GM19463 (cell line): Measurements from ENCODE around the gene FAM174C.
"Not testable (repeated sequence)": the region's sequence is repeated elsewhere in the genome, so short reads cannot be mapped to it uniquely, and the experiment has no call there.

ENCODE experiments used
- ATAC-seq: cut with Tn5 transposase; IDR thresholded peaks from one replicate; pipeline ENCODE4 v1.9.1; 2021; ENCODE audit warnings: mild to moderate bottlenecking, moderate library complexity; ENCODE audit not compliant: unreplicated experiment

The FAM174C gene

GRCh38 chr19:1237027-1237659, 38.2 kb upstream of the FAM174C start:
- no peak for ATAC-seq

GRCh38 chr19:1237754-1238368, 37.5 kb upstream of the FAM174C start, which contains the start of gene CBARP:
TSS of gene CBARP (minus strand) at chr19:1238005. CDS start at chr19:1236100, 1,905 bp downstream.
- no peak for ATAC-seq

GRCh38 chr19:1238369-1239303, 36.7 kb upstream of the FAM174C start:
- no peak for ATAC-seq

GRCh38 chr19:1239420-1239795, 35.9 kb upstream of the FAM174C start:
- no peak for ATAC-seq

GRCh38 chr19:1239796-1240737, 35.3 kb upstream of the FAM174C start:
- peak; percentile 36 for ATAC-seq

GRCh38 chr19:1240925-1241324, 34.4 kb upstream of the FAM174C start:
- no peak for ATAC-seq

GRCh38 chr19:1241417-1242095, 33.8 kb upstream of the FAM174C start, which contains the start of gene ATP5F1D:
TSS of gene ATP5F1D (plus strand) at chr19:1241751. CDS start at chr19:1241851, 100 bp downstream.
- peak; percentile 53 for ATAC-seq

GRCh38 chr19:1243768-1244692, 31.3 kb upstream of the FAM174C start:
- ATAC-seq = no peak

GRCh38 chr19:1244693-1245451, 30.5 kb upstream of the FAM174C start:
- no peak for ATAC-seq

- no peak for ATAC-seq
Measured at GRCh38 chr19:1245494-1246264, 29.7 kb upstream of the FAM174C start.

- not testable (repeated sequence) for ATAC-seq
Measured at GRCh38 chr19:1246265-1247087, 28.9 kb upstream of the FAM174C start.

- ATAC-seq = no peak
Measured at GRCh38 chr19:1247748-1248138, 27.6 kb upstream of the FAM174C start.

- peak; percentile 20 for ATAC-seq
Measured at GRCh38 chr19:1248139-1248785, 27.1 kb upstream of the FAM174C start, which contains the start of gene MIDN. TSS of gene MIDN (plus strand) at chr19:1248583. CDS start at chr19:1250297, 1,714 bp downstream.

GRCh38 chr19:1248786-1249297, 26.5 kb upstream of the FAM174C start:
- peak; percentile 19 for ATAC-seq

- peak; percentile 43 for ATAC-seq
Measured at GRCh38 chr19:1249298-1249989, 25.9 kb upstream of the FAM174C start.
